HepG2 (cell line): ENCODE measurements around the gene BCAS1. TPM values are rescaled to one million over a fixed set of nuclear protein-coding genes. Genes with fewer than 3 reads are reported as not detected.

Experiments used
- CSRNP1 ChIP-seq: sonication (generic); formaldehyde crosslinking; IDR thresholded peaks from 2 replicates; pipeline ENCODE4 v1.8.1; 2023; ENCODE audit warnings: mild to moderate bottlenecking, missing genetic modification reagents
- JUNB ChIP-seq: sonication (generic); formaldehyde crosslinking; IDR thresholded peaks from 2 replicates; pipeline ENCODE4 v1.8.0; 2022; ENCODE audit warnings: missing genetic modification reagents, mild to moderate bottlenecking, borderline replicate concordance
- LBX2 ChIP-seq: sonication (generic); formaldehyde crosslinking; IDR thresholded peaks from 2 replicates; pipeline ENCODE4 v1.5.0; 2020; ENCODE audit warnings: missing genetic modification reagents, mild to moderate bottlenecking, borderline replicate concordance
- MAX ChIP-seq: IDR thresholded peaks from 2 replicates; pipeline ENCODE4 v1.6.1; 2012; ENCODE audit warnings: inconsistent platforms
- MLXIP ChIP-seq: sonication (generic); formaldehyde crosslinking; IDR thresholded peaks from 2 replicates; pipeline ENCODE4 v1.9.0; 2021; ENCODE audit warnings: missing genetic modification reagents, borderline replicate concordance
- MTA1 ChIP-seq: sonication (generic); formaldehyde crosslinking; IDR thresholded peaks from 2 replicates; pipeline ENCODE4 v1.4.0; 2020; ENCODE audit warnings: missing genetic modification reagents, mild to moderate bottlenecking, borderline replicate concordance
- MYNN ChIP-seq: sonication (generic); formaldehyde crosslinking; IDR thresholded peaks from 2 replicates; pipeline ENCODE4 v1.4.0; 2020; ENCODE audit warnings: mild to moderate bottlenecking, low read depth, missing genetic modification reagents
- NBN ChIP-seq: fragments of 450-650 bp; conservative IDR thresholded peaks from 2 replicates; pipeline ENCODE4 v1.6.1; 2017
- POGZ ChIP-seq: sonication (generic); formaldehyde crosslinking; IDR thresholded peaks from 2 replicates; pipeline ENCODE4 v1.4.0; 2020; ENCODE audit warnings: mild to moderate bottlenecking, missing genetic modification reagents
- REPIN1 ChIP-seq: sonication (generic); formaldehyde crosslinking; IDR thresholded peaks from 2 replicates; pipeline ENCODE4 v1.8.0; 2022; ENCODE audit warnings: missing genetic modification reagents, low read depth, mild to moderate bottlenecking, borderline replicate concordance
- RFX3 ChIP-seq: IDR thresholded peaks from 2 replicates; pipeline ENCODE4 v1.6.1; 2016; ENCODE audit warnings: missing biosample characterization, missing genetic modification reagents
- SIN3A ChIP-seq: IDR thresholded peaks from 2 replicates; pipeline ENCODE4 v1.6.1; 2011; ENCODE audit warnings: low read depth, mild to moderate bottlenecking, control low read depth, low read length, borderline replicate concordance
- TBL1XR1 ChIP-seq: fragments of 150-350 bp; IDR thresholded peaks from 2 replicates; pipeline ENCODE4 v1.6.1; 2014; ENCODE audit warnings: borderline replicate concordance, low read length; ENCODE audit not compliant: partially characterized antibody
- ZNF235 ChIP-seq: sonication (generic); formaldehyde crosslinking; IDR thresholded peaks from 2 replicates; pipeline ENCODE4 v1.8.1; 2023; ENCODE audit warnings: mild to moderate bottlenecking, missing genetic modification reagents, borderline replicate concordance
- ZNF264 ChIP-seq: sonication (generic); formaldehyde crosslinking; IDR thresholded peaks from 2 replicates; pipeline ENCODE4 v1.4.0; 2020; ENCODE audit warnings: missing genetic modification reagents
- ZNF343 ChIP-seq: sonication (generic); formaldehyde crosslinking; IDR thresholded peaks from 2 replicates; pipeline ENCODE4 v1.4.0; 2020; ENCODE audit warnings: mild to moderate bottlenecking, missing genetic modification reagents
- ZNF350 ChIP-seq: sonication (generic); formaldehyde crosslinking; IDR thresholded peaks from 2 replicates; pipeline ENCODE4 v1.4.0; 2020; ENCODE audit warnings: mild to moderate bottlenecking, low read depth, missing genetic modification reagents, borderline replicate concordance
- ZNF383 ChIP-seq: sonication (generic); formaldehyde crosslinking; IDR thresholded peaks from 2 replicates; pipeline ENCODE4 v1.4.0; 2020; ENCODE audit warnings: missing genetic modification reagents, mild to moderate bottlenecking, borderline replicate concordance
- ZNF660 ChIP-seq: sonication (generic); formaldehyde crosslinking; IDR thresholded peaks from 2 replicates; pipeline ENCODE4 v1.5.1; 2020; ENCODE audit warnings: mild to moderate bottlenecking, low read depth, missing genetic modification reagents, borderline replicate concordance
- ZNF704 ChIP-seq: sonication (generic); formaldehyde crosslinking; IDR thresholded peaks from 2 replicates; pipeline ENCODE4 v1.8.1; 2023; ENCODE audit warnings: mild to moderate bottlenecking, inconsistent platforms, moderate library complexity, missing genetic modification reagents, borderline replicate concordance
- ZNF773 ChIP-seq: sonication (generic); formaldehyde crosslinking; IDR thresholded peaks from 2 replicates; pipeline ENCODE4 v1.4.0; 2020; ENCODE audit warnings: missing genetic modification reagents, borderline replicate concordance
- ZSCAN25 ChIP-seq: sonication (generic); formaldehyde crosslinking; IDR thresholded peaks from 2 replicates; pipeline ENCODE4 v1.8.0; 2022; ENCODE audit warnings: mild to moderate bottlenecking, missing genetic modification reagents
- ZZZ3 ChIP-seq: sonication (generic); formaldehyde crosslinking; IDR thresholded peaks from 2 replicates; pipeline ENCODE4 v1.4.0; 2020; ENCODE audit warnings: missing genetic modification reagents, mild to moderate bottlenecking, borderline replicate concordance
- polyA plus RNA-seq, 8 experiments: library from polyadenylated mRNA; depleted of rRNA in 3 of 8; stranded (reverse) in 7 of 8; unstranded in 1 of 8; fragments of >200 nt; fragmentation: Illumina TruSeq in 4 of 8; extraction: Trizol in 4 of 8; gene quantifications; 2 replicates each; pipeline versions ENCODE4 v1.2.1 to v1.2.3, GENCODE V29; 2011 to 2016; ENCODE audit warnings: low read depth in 4 of 8, missing spikeins in 1 of 8, mixed read lengths in 1 of 8; ENCODE audit not compliant: insufficient read depth in 1 of 8
- total RNA-seq, 5 experiments: library from RNA; depleted of rRNA; stranded (reverse); fragments of >200 nt; fragmentation: Illumina TruSeq; extraction: Trizol; gene quantifications; 2 replicates each; pipeline ENCODE4 v1.2.3, GENCODE V29; 2016; ENCODE audit warnings: low read depth in 1 of 5

BCAS1 gene
- total and polyA plus RNA-seq, 2 of the 13 experiments (the other 11 are each of a cell fraction or from before 2014, with no cell fraction given), result 0.55 to 0.91 TPM

GRCh38 chr20:54107600-54108325 lies 37.4 kb upstream of the BCAS1 start (continued):
- TF ChIP-seq TBL1XR1 (peak; percentile 85), ZNF264 (CRISPR knock-in tag) (peak; percentile 59; the same call in 1 of the 2 replicates), RFX3 (CRISPR knock-in tag) (no peak), SIN3A (0 out of 2 replicates have a peak, but pooled peaks have one; percentile 15), ZNF660 (no peak), JUNB (CRISPR knock-in tag) (peak; percentile 58; the same call in 1 of the 2 replicates), MTA1 (peak; percentile 76; the same call in 1 of the 2 replicates), ZZZ3 (CRISPR knock-in tag) (no peak), MAX (peak; percentile 82; the same call in 1 of the 2 replicates), MLXIP (no peak; the same call in 1 of the 2 replicates), ZNF350 (CRISPR knock-in tag) (peak; percentile 98), ZNF343 (CRISPR knock-in tag) (peak; percentile 83), LBX2 (CRISPR knock-in tag) (no peak), ZNF235 (CRISPR knock-in tag) (no peak), NBN (no peak), ZSCAN25 (CRISPR knock-in tag) (peak; percentile 83), MYNN (no peak), REPIN1 (CRISPR knock-in tag) (no peak; the same call in 1 of the 2 replicates), POGZ (CRISPR knock-in tag) (peak; percentile 95), ZNF773 (CRISPR knock-in tag) (no peak), ZNF383 (CRISPR knock-in tag) (no peak), CSRNP1 (CRISPR knock-in tag) (peak; percentile 81), ZNF704 (CRISPR knock-in tag) (peak; percentile 78; the same call in 1 of the 2 replicates)
